NCI-H345 treated with DMSO at 0.1 percent for 48 hours (cell line): ENCODE measurements around the gene KCND3.
A peak's percentile ranks its signal among the peaks of the same experiment; 100 is the strongest.

Experiments used
- DNase-seq: peaks from one replicate; lab custom pipeline; 2025; ENCODE audit not compliant: unreplicated experiment; lab: John Stamatoyannopoulos, UW

KCND3 gene

DNA sequence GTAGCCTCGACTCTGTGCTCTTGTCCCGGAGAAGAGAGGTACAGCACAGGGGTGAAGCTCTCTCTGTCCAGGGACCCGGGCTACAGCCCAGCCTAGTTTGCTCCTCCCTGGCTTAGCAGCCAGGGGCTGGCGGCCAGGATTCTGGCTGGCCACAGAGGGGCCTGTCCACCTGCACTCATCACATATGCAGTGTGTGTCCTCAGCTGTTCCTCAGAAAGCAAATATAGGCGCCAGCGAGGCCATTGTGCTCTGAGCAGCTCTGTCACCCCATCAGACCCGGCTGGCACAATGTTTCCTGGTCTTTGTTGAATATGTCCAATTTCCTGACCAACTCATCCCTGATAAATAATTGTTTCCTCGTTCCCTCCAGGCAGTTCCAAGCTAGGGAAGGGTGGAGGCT lies 28.5 kb downstream of the KCND3 start:
- DNase-seq: no peak

DNA sequence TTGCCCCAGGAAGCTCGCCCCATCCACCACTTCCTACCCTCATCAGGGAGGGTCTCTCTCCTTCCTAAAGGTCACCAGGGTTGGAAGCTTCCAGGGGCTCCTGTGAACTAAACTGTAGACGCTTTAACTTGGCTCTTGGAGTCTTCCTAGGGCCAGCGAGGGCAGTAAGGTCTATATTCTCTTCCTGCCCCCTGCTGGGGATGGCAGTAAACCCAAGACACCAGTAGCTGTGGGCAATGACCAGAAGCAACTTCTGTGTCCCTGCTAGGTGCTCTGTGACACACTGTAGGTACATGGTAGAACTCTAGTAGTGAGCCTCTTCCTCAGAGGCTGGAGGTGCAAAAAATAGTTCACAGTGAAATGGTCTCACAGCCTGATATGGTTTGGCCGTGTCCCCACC lies 30.0 kb downstream of the KCND3 start:
- no peak for DNase-seq

DNA sequence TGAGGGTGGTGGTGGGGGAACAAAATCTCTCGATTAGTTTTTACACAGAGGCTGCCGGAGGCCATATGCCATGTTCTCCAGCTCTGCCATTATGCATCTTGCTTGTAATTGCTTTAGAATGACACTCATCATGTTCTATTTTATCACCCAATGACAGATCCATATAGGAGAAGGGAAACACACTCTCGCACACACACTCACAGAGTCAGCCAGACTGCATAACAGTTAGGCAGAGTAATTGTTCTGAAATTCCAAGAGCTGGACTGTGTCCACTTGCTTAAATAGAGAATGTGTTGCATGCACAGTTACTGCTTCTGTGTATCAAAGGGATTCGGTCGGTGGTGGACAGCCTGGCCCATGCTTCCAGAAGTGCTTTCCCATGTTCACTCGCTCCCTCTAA lies 30.6 kb downstream of the KCND3 start:
- DNase-seq: no peak

DNA sequence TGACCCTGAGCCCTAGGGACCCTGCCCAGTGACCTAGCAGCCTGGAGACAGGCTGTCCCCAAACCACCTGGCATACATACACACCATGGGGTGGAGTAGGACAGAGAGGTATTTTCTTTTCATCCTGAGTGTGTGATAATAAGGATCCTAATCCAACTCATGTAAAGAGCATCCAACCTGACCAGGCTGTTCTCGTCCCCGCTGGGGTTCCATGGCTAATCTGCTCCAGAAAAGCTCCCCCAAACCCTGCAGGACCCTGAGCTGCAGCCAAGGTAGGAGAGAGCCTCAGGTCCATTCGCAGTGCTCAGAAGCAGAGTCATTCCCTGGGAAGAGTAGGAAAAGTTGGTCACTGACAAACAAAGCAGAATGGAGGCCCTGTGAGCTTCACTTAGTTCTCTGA lies 31.4 kb downstream of the KCND3 start:
- DNase-seq: no peak

DNA sequence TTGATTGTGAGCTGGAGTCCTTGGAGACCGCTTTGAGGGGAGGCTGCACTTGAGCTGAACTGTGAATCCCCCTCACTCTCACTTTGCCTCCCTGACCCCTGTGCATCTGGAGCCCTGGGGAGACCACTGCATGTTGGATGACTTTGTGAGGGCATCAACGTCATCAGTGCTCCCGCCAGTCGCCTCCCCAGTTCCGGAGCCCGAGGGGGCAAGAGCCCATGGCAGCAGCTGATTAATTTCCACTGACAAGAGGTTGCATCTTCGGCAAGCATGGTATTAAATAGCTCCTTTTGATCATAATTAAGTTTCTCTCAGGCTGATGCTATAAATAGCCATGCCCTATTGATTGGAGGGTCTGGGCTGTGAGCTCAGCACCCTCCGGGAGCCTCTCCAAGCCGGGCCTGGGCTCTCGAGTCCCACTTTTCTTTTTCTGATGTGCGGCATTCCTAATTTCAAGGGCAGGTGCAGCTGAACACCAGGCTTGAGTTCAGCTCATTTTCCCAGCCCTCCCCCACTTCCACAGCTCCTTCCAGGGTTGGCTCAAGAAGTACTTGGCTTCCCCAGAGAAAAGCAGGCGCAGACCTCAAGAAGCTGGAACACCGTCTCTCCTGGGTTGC lies 33.2 kb downstream of the KCND3 start:
- DNase-seq: no peak

DNA sequence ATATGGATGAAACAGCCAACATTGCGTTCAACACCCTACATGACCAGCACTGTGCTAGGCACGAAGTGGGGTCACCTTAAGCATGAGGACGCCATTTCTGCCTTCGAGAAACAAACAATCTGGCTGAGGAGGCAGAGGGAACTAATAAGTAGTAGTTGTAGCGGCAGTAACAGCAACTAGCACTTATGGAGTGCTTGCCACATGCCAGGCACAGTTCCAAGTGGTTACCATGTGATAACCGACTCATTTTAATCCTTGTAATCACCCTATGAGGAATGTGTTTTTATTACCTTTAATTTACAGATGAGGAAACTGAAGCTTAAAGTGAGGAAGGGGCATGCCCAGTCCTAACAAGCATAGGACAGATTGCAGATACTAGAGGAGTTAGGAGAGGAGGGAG lies 33.7 kb downstream of the KCND3 start:
- peak; percentile 11 for DNase-seq

DNA sequence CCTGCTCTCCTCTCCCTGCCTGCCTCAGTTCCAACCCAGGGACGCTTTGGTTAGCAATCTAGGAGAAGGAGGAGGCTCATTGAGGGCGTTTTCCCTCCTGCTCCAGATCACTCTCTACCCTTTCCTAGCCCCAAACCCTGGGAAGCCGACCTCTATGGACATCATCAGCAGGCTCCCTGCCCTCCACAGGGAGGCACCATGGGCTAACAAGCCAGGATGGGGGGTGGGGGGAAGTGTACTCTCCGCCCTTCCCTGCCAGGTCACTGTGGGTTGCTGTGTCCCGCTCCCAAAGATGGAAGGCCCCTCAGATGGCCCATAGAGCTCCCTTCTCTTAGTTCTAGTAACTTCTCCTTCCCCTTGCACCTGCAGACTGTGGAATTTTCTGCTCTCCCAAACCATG lies 35.7 kb downstream of the KCND3 start:
- DNase-seq: no peak

DNA sequence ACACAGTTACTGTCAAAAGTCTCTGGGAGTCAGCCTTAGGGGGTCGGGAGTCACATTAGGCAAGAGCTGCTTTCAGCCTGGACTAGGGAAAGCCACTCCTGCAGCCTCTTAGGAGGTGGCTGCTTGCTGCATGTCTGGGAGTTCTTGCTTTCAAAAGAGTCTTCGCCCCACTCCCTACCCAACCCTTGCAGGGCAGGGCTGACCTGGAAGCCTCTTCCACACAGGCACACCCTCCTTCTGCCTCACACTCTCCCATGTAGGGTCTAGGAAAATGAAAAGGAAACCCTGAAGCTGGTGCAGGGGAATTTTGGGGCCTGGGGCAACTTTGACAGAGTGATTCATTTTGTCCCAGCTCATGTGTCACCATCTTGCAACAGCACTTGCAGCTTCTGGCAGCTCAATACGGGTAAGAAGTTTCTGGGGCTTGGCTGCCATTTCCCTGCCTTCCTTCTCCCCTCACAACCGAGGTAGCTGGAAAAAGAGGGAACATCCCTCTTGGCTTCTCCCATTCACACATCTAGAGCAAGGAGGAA lies 37.3 kb downstream of the KCND3 start:
- DNase-seq: no peak

DNA sequence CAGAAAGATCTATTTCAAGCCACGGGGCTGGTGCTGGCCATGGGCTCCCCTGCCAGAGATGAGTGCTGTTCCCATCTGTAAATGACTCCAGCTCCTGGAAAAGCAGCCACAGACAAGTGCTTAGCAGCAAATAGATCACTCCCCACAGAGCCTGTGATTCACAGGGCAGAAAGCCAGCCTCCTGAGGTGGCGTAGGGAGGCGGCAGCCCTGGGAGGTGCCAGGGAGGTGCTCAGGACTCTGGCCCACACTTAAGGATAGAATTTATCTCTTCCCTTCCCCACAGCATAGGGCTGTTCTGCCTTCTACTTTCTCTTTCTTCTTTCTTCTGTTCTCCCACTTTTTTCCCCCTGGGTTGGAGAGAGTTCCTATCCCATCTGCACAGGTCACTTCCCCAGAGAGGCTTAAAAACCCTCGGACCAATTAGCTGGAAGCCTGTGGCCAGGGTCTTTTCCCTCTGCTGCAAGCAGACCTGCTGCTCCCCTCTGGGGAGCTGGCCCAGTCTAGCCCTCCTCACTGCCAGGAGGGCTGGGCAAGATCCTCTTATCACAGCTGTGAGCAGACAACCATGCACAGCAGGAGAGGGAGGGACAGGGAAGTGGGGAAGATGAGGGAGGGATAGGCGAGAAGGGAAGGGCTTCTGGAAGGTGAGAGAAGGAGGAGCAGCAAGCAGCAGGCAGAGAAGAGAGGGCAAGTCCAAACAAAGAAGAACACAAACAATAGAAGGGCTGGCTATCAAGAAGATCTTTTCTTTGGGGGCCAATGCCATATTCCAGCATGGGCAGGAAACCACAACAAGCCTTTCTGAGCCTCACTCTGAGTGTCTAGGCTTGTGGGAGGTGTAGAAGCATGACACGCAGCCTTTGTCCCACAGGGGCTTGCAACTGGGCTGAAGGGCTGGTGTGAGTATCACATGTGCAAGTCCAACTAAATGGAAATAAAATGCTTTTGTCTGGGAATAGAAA lies 41.0 kb downstream of the KCND3 start:
- peak; percentile 68 for DNase-seq

DNA sequence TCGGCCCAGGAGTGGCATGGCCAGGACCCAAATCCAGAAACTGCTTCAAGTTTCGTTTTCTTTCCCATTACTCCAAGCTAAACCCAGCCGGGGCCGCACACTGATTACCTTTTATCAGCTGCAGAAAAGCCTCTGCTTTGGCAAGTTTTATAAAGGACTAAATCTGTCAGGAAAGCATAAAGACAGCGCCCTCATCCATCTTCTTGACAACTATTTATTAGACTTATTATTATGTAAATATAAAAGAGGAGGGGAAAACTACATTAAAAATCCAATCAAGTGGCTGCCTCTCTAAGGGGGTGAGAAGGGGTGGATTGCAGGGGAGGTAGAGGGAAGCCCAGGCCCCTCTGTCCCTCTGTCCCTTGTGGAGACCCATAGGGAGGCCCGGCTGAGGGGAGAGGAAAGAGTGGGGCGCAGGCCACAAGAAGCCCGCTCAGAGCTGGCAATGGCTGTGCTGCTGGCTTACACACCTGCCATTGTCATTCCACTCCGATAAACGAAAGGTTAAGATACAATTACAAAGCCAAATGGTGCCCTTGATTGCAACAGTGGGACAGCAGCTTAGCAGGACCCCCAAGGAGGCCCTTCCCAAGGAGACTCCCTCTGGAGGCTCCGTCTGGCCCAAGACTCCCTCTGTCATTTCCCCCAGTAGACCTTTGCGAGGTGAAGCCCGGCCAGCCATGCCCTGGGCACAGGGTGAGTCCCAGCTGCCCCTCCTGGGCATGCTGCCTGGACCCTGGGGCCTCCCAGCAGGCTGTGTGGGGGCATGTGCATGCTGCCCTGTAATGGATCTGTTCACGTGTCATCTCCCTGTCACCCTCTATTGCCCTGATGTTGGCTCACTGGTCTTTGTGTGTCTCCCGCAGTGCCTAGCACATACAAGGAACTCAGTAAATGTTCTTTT lies 45.4 kb downstream of the KCND3 start:
- DNase-seq: no peak

DNA sequence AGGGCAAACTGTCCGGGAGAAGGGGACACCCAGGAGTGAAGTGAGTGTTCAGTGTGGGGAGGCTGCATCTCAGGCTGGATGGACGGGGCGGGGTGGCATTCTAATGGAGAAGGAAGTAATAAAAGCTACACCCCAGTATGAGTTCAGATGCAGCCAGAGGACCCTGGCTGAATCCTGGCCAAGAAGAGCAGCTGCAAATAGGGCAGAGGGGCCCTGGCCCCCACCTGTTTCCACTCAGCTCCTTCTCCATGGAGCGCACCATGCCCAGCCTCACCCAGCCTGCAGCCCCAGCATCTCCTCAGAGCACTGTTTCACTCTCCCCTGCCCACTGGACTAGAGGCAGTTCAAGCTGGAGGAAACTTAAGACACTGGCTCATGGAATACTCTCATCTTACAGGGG lies 46.4 kb downstream of the KCND3 start:
- no peak for DNase-seq

DNA sequence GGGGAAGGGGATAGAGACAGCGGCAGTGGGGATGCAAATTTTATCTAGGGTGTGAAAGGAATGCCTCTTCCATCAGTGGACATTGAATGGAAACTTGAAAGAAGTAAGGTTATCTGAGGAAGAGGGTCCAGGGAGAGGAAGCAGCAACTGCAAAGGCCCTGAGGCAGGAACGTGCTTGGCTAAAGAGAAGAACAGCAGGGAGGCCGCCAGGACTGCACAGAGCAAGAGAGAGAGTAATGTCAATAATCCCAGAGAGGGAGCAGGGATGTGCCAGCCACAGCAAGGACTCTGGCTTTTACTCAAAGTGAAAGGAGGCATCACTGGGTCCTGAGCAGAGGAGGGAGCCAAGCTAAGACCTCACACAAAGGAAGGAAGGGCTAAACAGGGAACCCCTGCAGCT lies 50.9 kb downstream of the KCND3 start:
- no peak for DNase-seq

DNA sequence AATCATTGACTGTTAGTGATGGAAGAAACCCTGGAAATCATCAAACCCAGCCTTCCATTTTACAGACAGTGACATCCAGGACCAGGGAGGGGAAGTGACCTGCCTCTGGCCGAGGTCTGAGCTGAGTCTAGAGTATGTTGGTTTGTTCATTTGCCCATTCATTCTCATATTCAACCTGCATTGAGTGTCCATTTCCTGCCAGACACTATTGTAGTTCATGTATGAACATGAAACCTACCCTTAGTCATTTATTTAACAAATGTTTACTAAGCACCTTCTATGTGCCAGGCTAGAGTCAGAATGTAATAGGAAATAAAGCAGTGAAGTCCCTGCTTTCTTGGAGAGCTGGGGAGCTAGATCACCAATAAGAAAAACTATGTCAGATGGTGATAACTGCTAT lies 51.3 kb downstream of the KCND3 start:
- DNase-seq: no peak

DNA sequence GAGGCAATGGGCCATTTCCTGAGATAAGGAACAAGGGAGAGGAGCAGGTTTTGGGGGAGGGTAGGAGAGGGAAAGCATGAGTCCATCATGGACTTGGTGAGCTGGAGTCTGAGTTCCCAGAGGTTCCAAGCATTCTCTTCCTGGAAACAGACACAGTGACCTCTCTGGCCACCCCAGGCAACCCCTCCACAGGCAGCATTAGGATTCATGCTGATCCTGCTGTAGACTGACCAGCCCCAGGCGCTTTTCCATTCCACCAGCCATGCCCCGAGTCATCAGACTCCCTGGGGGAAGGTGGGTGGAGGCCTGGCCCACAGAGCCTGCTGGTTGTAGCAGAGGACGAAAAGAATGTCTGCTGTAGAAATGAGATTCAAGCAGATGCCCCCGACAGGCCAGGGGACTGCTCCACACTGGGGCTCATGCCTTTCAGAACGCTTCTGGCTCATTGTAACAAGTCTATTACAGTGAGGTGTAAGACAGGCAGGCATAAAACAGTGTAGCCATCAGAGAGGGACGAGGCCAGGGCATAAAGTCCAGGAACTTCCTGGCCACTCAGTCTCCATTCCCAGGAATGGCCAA lies 52.2 kb downstream of the KCND3 start:
- no peak for DNase-seq

DNA sequence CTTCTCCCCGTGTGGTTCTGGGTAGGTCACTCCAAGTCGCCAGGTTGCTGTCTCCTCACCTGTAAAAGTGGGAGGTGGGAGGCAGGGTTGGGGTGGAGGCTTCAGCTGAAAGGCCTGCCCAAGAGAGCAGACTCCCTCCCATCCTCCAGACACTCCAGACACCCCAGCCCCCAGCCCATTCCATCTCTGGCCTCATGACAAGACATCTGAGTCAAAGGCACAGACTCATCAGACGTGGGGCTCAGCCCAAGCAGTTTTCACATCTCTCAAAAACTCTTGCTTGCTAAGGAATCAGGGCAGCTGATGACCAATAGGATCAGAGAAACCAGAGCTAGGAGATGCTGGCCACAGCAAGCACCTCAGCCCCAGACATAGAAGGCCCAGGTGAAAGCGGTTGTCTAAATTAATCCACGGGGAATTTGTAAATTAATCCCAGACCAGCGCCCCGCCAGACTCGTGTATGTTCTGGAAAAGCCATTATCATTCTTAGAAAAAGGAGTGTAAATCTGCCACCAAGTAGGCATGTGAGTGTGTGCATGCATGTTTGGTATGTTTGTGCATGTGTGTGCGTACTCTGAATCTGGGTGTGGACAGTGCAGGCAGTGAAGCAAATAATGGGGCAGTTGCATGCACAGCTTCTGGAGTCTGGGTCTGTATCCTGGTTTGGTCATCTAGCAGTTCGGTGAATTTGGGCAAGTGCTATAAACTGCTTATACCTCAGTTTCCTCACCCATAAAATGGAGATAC lies 55.2 kb downstream of the KCND3 start:
- DNase-seq: no peak

DNA sequence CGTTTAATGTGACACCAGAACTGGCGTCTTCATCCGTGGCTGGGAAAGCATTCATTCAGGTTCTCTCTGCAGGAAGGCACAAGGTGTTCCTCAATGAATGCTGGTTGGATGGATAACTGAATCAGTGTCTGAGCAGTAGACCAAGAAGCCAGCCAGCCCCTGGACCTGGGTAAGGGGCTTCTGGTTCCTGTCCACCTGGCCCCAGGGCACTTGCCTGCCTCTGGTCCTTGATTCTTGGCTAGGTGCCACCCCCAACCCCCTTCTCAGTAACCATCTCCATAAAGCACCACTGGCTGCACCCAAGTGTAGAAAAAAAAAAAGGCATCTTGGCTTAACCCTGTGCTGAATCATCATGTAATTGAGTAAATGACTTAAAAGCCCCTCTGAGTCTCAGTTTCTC lies 59.1 kb downstream of the KCND3 start:
- no peak for DNase-seq

DNA sequence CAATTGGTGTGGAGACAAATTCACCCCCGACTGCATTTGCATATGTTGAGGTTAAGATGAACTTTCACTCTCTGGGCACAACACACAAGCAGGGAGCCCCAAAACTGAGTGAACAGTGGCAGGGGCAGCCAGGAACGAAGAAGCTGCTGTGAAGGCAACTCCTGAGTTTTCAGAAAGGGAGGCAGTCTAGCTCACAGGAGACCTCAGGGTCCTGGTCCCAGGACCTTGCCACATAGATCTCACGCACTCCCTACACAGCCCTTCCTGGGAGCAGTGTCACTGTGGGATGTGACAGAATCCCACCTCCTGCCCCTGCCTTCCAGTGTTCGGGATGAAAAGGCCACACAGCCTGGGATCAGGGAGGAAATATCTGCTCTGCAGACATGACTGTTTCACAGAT lies 60.9 kb downstream of the KCND3 start:
- no peak for DNase-seq

DNA sequence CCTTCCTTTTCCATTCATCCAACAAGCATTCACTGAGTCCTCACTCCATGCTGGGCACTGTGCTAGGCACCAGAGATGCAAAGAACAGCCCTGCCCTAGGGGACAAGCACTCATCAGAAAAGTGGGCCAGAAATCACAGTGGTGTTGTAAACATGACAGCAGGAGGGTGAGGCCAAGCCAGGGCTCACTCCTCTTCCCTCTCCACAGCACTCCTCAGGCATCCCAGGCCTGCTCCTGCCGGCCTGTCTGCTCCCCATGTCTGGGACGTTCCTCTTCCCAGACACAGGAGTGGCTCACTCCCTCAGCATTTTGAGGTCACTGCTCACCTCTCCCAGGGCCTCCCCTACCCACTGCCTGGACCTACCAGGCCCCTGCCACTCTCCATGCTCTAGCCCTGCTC lies 61.8 kb downstream of the KCND3 start:
- no peak for DNase-seq

DNA sequence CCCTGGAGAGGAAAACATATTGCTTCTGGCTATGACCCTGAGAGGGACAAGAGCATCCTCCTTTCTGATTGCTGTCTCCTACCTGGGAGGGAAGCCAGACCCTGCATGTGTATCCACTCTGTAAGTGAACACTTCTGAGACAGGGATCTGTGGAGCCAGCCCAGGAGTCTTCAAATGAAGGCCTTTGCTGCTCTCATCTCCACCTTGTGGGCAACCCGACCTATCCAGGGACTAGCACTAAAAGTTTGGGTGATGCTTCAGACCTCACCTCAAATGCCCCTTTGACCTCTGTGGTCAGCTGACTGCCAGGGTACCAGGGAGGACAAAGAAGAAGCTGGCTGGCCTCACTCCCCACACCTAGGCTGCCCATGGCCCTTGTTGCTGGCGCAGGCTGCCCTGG lies 64.7 kb downstream of the KCND3 start:
- no peak for DNase-seq

DNA sequence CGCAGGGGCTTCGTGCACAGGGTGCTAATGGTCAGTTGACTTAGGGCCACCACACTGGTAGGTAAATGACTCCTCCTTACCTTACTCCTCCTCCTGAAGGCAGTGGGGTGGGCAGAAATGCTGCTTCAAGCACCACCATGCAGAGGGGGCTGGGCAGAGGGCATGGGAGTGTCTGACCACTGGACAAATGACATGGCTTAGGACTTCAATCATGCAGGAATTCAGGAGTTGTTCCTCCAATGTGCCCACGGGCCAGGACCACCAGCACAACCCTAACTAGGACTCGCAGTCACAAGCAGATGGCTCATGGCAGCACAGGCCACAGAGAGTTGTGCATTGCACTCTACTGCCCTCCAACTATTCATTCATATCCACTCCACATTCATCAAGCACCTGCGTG lies 65.7 kb downstream of the KCND3 start:
- DNase-seq: no peak
